Stimulated activated CD8-positive, alpha-beta memory T cell treated with anti-CD3 and anti-CD28 coated beads, Interleukin-4, amount 100 ng/mL, for 4 hours (primary cell): ENCODE measurements around the gene TGM5.

Source experiments
- DNase-seq, 2 donors: peaks; one replicate each; pipeline ENCODE4 v3.0.0-alpha.2; 2020; ENCODE audit warnings: low read depth in 2 of 2, low spot score in 1 of 2

TGM5 gene

GRCh38 chr15:43196760-43197548, 69.8 kb downstream of the TGM5 start:
- DNase-seq = no peak

GRCh38 chr15:43194795-43195194, 71.9 kb downstream of the TGM5 start:
- no peak for DNase-seq

GRCh38 chr15:43193710-43194109, 73.0 kb downstream of the TGM5 start:
- no peak for DNase-seq

GRCh38 chr15:43190178-43190577, 76.5 kb downstream of the TGM5 start:
- DNase-seq = no peak

GRCh38 chr15:43189296-43189695, 77.4 kb downstream of the TGM5 start:
- no peak for DNase-seq

GRCh38 chr15:43187544-43188155, 79.1 kb downstream of the TGM5 start:
- no peak for DNase-seq

GRCh38 chr15:43186003-43186353, 80.8 kb downstream of the TGM5 start:
- no peak for DNase-seq

GRCh38 chr15:43185157-43186002, 81.3 kb downstream of the TGM5 start, which contains the start of gene CCNDBP1:
Gene CCNDBP1 (plus strand): TSS chr15:43185403. CDS start chr15:43185499, 96 bp downstream.
- DNase-seq = peak; percentile 53 to 77

GRCh38 chr15:43184407-43185124, 82.2 kb downstream of the TGM5 start:
- DNase-seq = no peak

- no peak for DNase-seq
Observed at GRCh38 chr15:43183270-43183669, 83.5 kb downstream of the TGM5 start.
